Endothelial cell (in vitro differentiated cells): ENCODE measurements around the gene TRIM47. TPM values are rescaled to one million over a fixed set of nuclear protein-coding genes. Genes with fewer than 3 reads are reported as not detected.

Experiments
- DNase-seq: peaks from one replicate; pipeline ENCODE4 v3.0.0; 2021; ENCODE audit warnings: low spot score
- H3K27ac Mint-ChIP-seq: one replicate; pipeline ENCODE4 v1.8.0; 2021; ENCODE audit warnings: mixed read lengths, inconsistent platforms; ENCODE audit not compliant: unreplicated experiment
- H3K27me3 Mint-ChIP-seq: one replicate; pipeline ENCODE4 v1.8.0; 2021; ENCODE audit warnings: mild to moderate bottlenecking, moderate library complexity, mixed read lengths, inconsistent platforms; ENCODE audit not compliant: unreplicated experiment
- H3K36me3 Mint-ChIP-seq: one replicate; pipeline ENCODE4 v1.8.0; 2021; ENCODE audit warnings: mild to moderate bottlenecking, low read depth, mixed read lengths, inconsistent platforms; ENCODE audit not compliant: unreplicated experiment
- H3K4me1 Mint-ChIP-seq: one replicate; pipeline ENCODE4 v1.8.0; 2021; ENCODE audit warnings: mild to moderate bottlenecking, mixed read lengths, inconsistent platforms; ENCODE audit not compliant: unreplicated experiment
- H3K4me3 Mint-ChIP-seq: one replicate; pipeline ENCODE4 v1.8.0; 2021; ENCODE audit warnings: mild to moderate bottlenecking, mixed read lengths, inconsistent platforms; ENCODE audit not compliant: unreplicated experiment
- H3K9me3 Mint-ChIP-seq: one replicate; pipeline ENCODE4 v1.8.0; 2021; ENCODE audit warnings: mixed read lengths, inconsistent platforms; ENCODE audit not compliant: unreplicated experiment
- CTCF ChIP-seq: fragments of 200-600 bp; sonication (generic); IDR thresholded peaks from one replicate; pipeline ENCODE4 v1.5.0; 2021; ENCODE audit warnings: antibody characterized with exemption; ENCODE audit not compliant: unreplicated experiment
- total RNA-seq: library from RNA; stranded (reverse); fragmentation: NEBNext Ultra II Directional; extraction: Animal tissue kit (Norgen Biotek cat#: 25700); gene quantifications from one replicate; pipeline ENCODE4 v1.2.1, GENCODE V29; 2021; ENCODE audit not compliant: unreplicated experiment

TRIM47 gene
- total RNA-seq, 1 donor from 2014 or later = 4.4 TPM

- no peak for DNase-seq
- Mint-ChIP-seq H3K4me3 (peak overlapping the region; percentile 56), H3K9me3 (no peaks in the 10 kb centered on the region), H3K36me3 (no peaks in the 10 kb centered on the region), H3K4me1 (no peaks in the 10 kb centered on the region), H3K27me3 (no peaks in the 10 kb centered on the region), H3K27ac (no peak overlapping the region)
- TF ChIP-seq CTCF = no peak
These were observed 30.9 kb upstream of the TRIM47 start for GRCh38 chr17:75909051-75909811.

- Mint-ChIP-seq H3K27me3 (no peaks in the 10 kb centered on the region), H3K9me3 (no peaks in the 10 kb centered on the region), H3K4me1 (peaks cover 3% of the 10 kb centered on the region), H3K36me3 (no peaks in the 10 kb centered on the region), H3K4me3 (no peak overlapping the region), H3K27ac (no peak overlapping the region)
- DNase-seq = no peak
- TF ChIP-seq CTCF = no peak
These were observed 29.8 kb upstream of the TRIM47 start for GRCh38 chr17:75908201-75908600.

GRCh38 chr17:75906143-75906884, 27.9 kb upstream of the TRIM47 start:
- no peak for DNase-seq
- Mint-ChIP-seq H3K27me3 (no peaks in the 10 kb centered on the region), H3K4me1 (peaks cover 3% of the 10 kb centered on the region), H3K36me3 (no peaks in the 10 kb centered on the region), H3K27ac (peak overlapping the region; percentile 24), H3K9me3 (no peaks in the 10 kb centered on the region), H3K4me3 (no peak overlapping the region)
- no peak for TF ChIP-seq CTCF

GRCh38 chr17:75904749-75905521, 26.6 kb upstream of the TRIM47 start, which contains the start of gene MRPL38:
Gene MRPL38 (minus strand): TSS chr17:75904884. CDS start chr17:75904875, 9 bp downstream.
- DNase-seq = peak; percentile 98
- peak; percentile 100 for TF ChIP-seq CTCF
- H3K36me3 Mint-ChIP-seq = no peaks in the 10 kb centered on the region
- H3K4me1 Mint-ChIP-seq = peaks cover 3% of the 10 kb centered on the region
- peak within 1 kb of the TSS; percentile 98 for H3K4me3 Mint-ChIP-seq
- H3K27me3 Mint-ChIP-seq = no peaks in the 10 kb centered on the region
- no peaks in the 10 kb centered on the region for H3K9me3 Mint-ChIP-seq
- H3K27ac Mint-ChIP-seq = peak within 1 kb of the TSS; percentile 89
